Measurements from ENCODE around the gene PRPSAP2. TPM values are rescaled to one million over a fixed set of nuclear protein-coding genes. Genes with fewer than 3 reads are reported as not detected.

The PRPSAP2 gene
- total RNA-seq, 1 donor from 2014 or later, result 23.6 TPM

- no peaks in the 10 kb centered on the region for H3K27me3 ChIP-seq (ENCODE audit: low read depth)
- ATAC-seq (no peak), DNase-seq (no peak)
- intact Hi-C loops (cut with DNase I), result no loop called here
- peaks cover 18% of the 10 kb centered on the region for H3K36me3 ChIP-seq
- H3K27ac ChIP-seq, result no peak overlapping the region
- TF ChIP-seq, protein P1, sequence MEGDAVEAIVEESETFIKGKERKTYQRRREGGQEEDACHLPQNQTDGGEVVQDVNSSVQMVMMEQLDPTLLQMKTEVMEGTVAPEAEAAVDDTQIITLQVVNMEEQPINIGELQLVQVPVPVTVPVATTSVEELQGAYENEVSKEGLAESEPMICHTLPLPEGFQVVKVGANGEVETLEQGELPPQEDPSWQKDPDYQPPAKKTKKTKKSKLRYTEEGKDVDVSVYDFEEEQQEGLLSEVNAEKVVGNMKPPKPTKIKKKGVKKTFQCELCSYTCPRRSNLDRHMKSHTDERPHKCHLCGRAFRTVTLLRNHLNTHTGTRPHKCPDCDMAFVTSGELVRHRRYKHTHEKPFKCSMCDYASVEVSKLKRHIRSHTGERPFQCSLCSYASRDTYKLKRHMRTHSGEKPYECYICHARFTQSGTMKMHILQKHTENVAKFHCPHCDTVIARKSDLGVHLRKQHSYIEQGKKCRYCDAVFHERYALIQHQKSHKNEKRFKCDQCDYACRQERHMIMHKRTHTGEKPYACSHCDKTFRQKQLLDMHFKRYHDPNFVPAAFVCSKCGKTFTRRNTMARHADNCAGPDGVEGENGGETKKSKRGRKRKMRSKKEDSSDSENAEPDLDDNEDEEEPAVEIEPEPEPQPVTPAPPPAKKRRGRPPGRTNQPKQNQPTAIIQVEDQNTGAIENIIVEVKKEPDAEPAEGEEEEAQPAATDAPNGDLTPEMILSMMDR (IDR thresholded peaks at IDR 0.05), result no peak
- H3K4me1 ChIP-seq, result no peaks in the 10 kb centered on the region
- no peak overlapping the region for H3K4me3 ChIP-seq
- no peaks in the 10 kb centered on the region for H3K9me3 ChIP-seq
Measured at GRCh38 chr17:18976201-18976600, 118.3 kb downstream of the PRPSAP2 start.

GRCh38 chr17:18977021-18977420, 119.1 kb downstream of the PRPSAP2 start:
- no peak for DNase-seq
- intact Hi-C loops (cut with DNase I), result no loop called here
- Histone ChIP-seq H3K4me1 (no peaks in the 10 kb centered on the region), H3K4me3 (no peak overlapping the region), H3K36me3 (peaks cover 18% of the 10 kb centered on the region), H3K9me3 (no peaks in the 10 kb centered on the region), H3K27ac (no peak overlapping the region), H3K27me3 (ENCODE audit: low read depth) (no peaks in the 10 kb centered on the region)
- ATAC-seq, result no peak
- TF ChIP-seq, protein P1 (IDR thresholded peaks at IDR 0.05), result no peak

DNA sequence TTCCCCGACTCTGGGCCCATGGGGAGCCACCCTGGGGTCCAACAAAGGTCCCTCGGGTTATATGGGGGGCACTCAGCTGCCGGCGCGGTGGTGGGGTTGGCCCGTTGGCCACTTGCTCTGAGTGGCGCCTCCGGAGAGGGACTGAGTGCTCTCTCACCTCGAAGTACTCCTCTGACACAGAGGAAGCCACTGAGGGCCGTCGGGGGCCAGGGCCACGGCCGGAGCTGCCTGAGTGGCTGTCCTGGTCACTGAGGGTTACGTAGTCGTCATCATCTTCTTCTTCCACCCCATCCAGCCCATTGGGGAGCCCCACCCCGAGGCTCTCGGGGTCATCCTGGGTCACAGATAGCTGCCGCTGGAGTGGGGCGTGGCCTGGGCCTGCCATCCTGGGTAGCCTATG, 119.7 kb downstream of the PRPSAP2 start:
- TF ChIP-seq, protein P1 (IDR thresholded peaks at IDR 0.05), result no peak
- no peak overlapping the region for H3K4me3 ChIP-seq
- no peaks in the 10 kb centered on the region for H3K9me3 ChIP-seq
- no peaks in the 10 kb centered on the region for H3K4me1 ChIP-seq
- peaks cover 18% of the 10 kb centered on the region for H3K36me3 ChIP-seq
- no peak for ATAC-seq
- H3K27ac ChIP-seq, result no peak overlapping the region
- no peaks in the 10 kb centered on the region for H3K27me3 ChIP-seq (ENCODE audit: low read depth)
- intact Hi-C loops (cut with DNase I), result no loop called here
- DNase-seq, result no peak

- ATAC-seq (no peak), DNase-seq (no peak)
- TF ChIP-seq, protein P1 (IDR thresholded peaks at IDR 0.05), result no peak
- intact Hi-C loops (cut with DNase I), result no loop called here
- peaks cover 18% of the 10 kb centered on the region for H3K36me3 ChIP-seq
- H3K4me3 ChIP-seq, result no peak overlapping the region
- no peaks in the 10 kb centered on the region for H3K27me3 ChIP-seq (ENCODE audit: low read depth)
- H3K27ac ChIP-seq, result no peak overlapping the region
- no peaks in the 10 kb centered on the region for H3K9me3 ChIP-seq
- H3K4me1 ChIP-seq, result no peaks in the 10 kb centered on the region
Measured at GRCh38 chr17:18978050-18978449, 120.1 kb downstream of the PRPSAP2 start.

- Histone ChIP-seq H3K27ac (no peak overlapping the region), H3K4me1 (no peaks in the 10 kb centered on the region), H3K27me3 (ENCODE audit: low read depth) (no peaks in the 10 kb centered on the region), H3K4me3 (no peak overlapping the region), H3K36me3 (peaks cover 18% of the 10 kb centered on the region), H3K9me3 (no peaks in the 10 kb centered on the region)
- intact Hi-C loops (cut with DNase I), result no loop called here
- ATAC-seq (no peak), DNase-seq (no peak)
- TF ChIP-seq, protein P1 (IDR thresholded peaks at IDR 0.05), result no peak
Measured at GRCh38 chr17:18978655-18979054, 120.7 kb downstream of the PRPSAP2 start.

Other genes with a start within 250 kb of the PRPSAP2 start
- gene TBC1D28, start 213.7 kb upstream of the PRPSAP2 start, total RNA-seq, result not detected
- gene FOXO3B, start 175.8 kb upstream of the PRPSAP2 start, total RNA-seq, result 1.9 TPM
- 0.27 TPM for gene FBXW10, start 114.1 kb upstream of the PRPSAP2 start, total RNA-seq
- 36.8 TPM for gene TVP23B, start 76.9 kb upstream of the PRPSAP2 start, total RNA-seq
- gene SLC5A10, start 94.0 kb downstream of the PRPSAP2 start, total RNA-seq, result not detected
- 5.8 TPM for gene FAM83G, start 146.6 kb downstream of the PRPSAP2 start, total RNA-seq
- 8.5 TPM for gene GRAP, start 188.8 kb downstream of the PRPSAP2 start, total RNA-seq